HG02938 (cell line): Measurements from ENCODE around the gene GSTP1.
A peak's percentile ranks its signal among the peaks of the same experiment; 100 is the strongest.
"Not testable (repeated sequence)": the region's sequence is repeated elsewhere in the genome, so short reads cannot be mapped to it uniquely, and the experiment has no call there.

Source experiments
- ATAC-seq: cut with Tn5 transposase; IDR thresholded peaks from one replicate; pipeline ENCODE4 v1.9.1; 2021; ENCODE audit warnings: mild to moderate bottlenecking, moderate library complexity; ENCODE audit not compliant: unreplicated experiment

Gene GSTP1

GRCh38 chr11:67583247-67584204 lies at the start of gene GSTP1:
TSS of gene GSTP1 (plus strand) at chr11:67583812. CDS start at chr11:67583844, 32 bp downstream.
- no peak for ATAC-seq

- ATAC-seq: no peak
Measured at GRCh38 chr11:67534070-67534679, 49.4 kb upstream of the GSTP1 start.

GRCh38 chr11:67535561-67535960 lies 48.1 kb upstream of the GSTP1 start:
- ATAC-seq: no peak

GRCh38 chr11:67538306-67538705 lies 45.3 kb upstream of the GSTP1 start:
- ATAC-seq: no peak

- no peak for ATAC-seq
Measured at GRCh38 chr11:67538823-67539505, 44.6 kb upstream of the GSTP1 start.

DNA sequence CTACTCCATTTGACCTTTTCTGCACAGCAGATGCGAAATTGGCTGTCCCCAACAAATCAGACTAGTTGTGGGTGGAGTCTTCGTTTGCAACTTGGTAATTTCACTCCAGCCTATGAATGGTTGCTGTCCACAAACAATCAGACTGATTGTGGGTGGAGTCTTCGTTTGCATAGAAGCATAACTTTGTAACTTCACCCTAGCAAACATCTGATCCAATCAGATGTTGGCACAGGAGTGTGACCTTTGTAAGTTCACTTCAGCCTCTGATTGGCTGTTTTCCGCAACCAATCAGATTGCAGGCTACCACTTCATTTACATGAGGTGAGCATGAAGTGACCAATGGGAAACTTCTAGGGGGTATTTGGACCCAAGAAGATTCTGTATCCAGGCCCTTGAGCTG lies 44.1 kb upstream of the GSTP1 start:
- no peak for ATAC-seq

DNA sequence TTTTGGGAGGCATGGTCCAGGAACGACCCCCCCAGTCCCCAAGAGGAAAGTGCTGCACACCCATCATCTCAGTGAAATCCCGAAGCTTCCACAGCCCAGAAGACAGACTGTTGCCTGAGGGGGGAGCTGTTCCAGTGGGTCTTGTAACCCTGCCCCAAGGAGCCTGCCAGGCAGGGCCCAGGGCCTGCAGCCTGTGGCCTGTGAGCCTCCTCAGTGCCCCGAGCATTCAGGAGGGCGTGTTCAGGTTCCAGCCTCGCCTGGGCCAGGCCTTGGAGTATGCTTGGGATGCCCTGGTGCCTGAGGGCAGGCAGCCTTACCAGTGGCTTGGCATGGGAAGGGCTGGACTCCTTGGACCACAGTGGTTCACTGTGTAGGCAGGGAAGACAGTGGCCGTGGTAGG lies 42.4 kb upstream of the GSTP1 start:
- ATAC-seq: no peak

- ATAC-seq: no peak
Measured at GRCh38 chr11:67542169-67542568, 41.4 kb upstream of the GSTP1 start.

DNA sequence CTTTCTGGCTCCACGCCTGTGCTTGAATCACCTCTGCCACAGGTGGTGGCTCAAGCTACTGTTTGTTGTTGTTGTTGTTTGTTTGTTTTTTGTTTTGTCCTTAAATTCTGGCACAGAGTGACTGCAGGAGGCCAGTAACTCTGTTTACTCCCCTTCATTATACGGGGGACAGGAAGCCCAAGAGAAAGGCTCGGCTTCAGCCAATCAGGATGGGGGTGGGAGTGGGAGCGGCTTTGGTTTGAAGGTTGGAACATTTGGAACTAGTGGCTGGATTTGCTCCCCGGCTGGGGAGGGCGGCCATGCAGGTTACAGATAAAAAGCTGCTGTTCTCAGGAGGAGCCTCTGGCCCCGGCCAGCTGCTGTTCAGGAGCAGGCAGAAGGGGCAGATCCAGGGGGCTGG lies 40.6 kb upstream of the GSTP1 start:
- ATAC-seq: no peak

DNA sequence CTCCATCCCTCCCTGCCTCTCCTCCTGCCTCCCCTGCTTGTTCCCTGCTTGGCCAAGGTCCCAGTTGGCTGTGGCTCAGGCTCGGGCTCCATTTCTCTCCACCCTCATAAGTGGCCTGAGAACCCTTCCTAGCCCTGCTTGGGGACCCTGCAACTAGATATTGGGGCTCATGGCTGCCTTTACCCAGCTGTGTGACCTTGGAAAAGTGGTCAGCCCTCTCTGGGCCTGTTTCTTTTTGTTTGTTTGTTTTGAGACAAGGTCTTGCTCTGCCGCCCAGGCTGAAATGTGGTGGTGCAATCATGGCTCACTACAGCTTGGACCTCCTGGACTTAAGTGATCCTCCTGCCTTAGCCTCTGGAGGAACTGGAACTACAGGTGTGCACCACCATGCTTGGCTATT lies 40.0 kb upstream of the GSTP1 start:
- no peak for ATAC-seq

GRCh38 chr11:67544616-67545242 lies 38.9 kb upstream of the GSTP1 start:
- no peak for ATAC-seq

GRCh38 chr11:67545280-67545679 lies 38.3 kb upstream of the GSTP1 start:
- no peak for ATAC-seq

- ATAC-seq: not testable (repeated sequence)
Measured at GRCh38 chr11:67548112-67548511, 35.5 kb upstream of the GSTP1 start.

DNA sequence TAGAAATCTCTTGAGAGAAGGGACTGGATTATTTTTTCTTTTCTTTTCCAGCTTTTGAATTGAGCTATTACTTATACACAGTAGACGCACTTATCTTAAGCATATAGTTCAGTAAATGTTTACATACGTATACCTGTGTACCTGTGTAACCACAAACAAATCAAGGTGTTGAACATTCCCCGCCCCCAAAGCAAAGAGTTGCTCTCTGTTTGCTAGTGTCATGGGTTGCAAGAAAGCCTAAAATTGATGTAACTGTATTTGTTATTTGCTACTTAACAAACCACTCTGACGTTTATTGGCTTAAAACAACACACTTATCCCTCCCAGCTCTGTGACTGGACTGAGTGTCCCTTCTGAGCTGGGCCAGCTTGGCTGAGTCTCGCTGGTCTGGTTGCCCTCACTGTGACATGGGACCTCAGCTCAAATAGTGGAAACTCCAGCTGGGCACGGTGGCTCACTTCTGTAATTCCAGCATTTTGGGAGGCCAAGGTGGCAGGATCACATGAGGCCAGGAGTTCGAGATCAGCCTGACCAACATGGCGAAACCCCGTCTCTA lies 35.0 kb upstream of the GSTP1 start:
- no peak for ATAC-seq

DNA sequence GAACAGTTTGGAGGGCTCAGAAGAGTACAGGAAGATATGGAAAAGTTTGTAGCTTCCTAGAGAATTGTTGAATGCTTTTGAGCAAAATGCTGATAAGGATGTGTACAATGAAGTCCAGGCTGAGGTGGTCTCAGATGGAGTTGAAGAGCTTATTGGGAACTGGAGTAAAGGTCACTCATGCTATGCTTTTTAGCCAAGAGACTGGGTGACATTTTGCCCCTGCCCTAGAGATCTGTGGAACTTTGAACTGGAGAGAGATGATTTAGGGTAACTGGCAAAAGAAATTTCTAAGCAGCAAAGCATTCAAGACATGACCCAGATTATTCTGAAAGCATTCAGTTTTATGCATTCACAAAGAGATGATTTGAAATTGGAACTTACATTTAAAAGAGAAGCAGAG lies 32.5 kb upstream of the GSTP1 start:
- no peak for ATAC-seq

- not testable (repeated sequence) for ATAC-seq
Measured at GRCh38 chr11:67551697-67552096, 31.9 kb upstream of the GSTP1 start.

DNA sequence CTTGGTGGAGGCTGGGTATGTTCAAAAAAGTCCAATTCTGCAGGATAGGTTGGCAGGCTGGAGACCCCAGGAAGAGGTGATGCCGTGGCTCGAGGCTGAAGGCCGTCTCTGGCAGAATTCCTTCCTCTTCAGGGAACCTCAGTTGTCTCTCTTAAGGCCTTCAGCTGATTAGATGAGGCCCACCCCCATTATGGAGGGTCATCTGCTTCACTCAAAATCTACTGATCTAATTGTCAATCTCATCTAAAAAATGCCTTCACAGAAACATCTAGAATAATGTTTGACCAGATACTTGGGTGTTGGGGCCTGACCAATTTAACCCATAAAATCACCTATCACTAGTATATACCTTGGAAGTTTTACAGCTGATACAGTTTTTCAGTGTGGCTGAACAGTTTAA lies 27.4 kb upstream of the GSTP1 start:
- ATAC-seq: no peak

- ATAC-seq: no peak
Measured at GRCh38 chr11:67558084-67558772, 25.4 kb upstream of the GSTP1 start.

DNA sequence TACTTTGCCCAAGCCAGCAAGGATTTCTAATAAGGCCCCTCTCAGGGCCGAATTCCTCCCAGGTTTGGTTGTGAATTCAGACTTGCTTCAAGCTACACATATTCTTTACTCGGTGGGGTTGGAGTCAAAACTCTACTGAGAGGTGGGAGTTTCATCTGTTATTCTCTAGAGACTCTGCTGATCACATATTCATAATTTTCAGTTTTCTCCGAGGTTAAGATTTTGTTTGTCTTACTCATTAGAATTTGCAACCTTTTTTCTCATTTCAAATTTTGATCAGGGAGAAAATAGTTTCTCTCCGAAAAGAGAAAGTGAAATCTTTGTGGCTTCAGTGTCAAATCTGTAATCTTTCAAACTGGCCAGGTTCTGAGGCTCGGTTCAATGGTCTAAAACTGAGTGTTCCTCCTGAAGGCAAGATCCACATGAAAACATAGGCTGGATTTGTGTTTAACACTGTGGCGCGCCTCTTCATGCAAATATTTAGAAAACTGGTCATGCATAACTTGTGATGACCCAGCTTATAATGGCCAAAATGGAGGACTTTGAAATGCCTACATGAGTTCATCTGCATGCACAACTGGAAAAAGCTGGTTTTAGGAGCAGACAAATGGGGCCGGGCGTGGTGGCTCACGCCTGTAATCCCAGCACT lies 21.5 kb upstream of the GSTP1 start:
- ATAC-seq: peak; percentile 75
